T-helper 1 cell treated with Interleukin-12 subunit alpha and Interleukin-12 subunit beta and Interleukin-4 antibody, amounts not matched to agents 30 ng/mL and 1 ng/mL, for 36 hours (primary cell): ENCODE results near the gene LIPK. TPM values are rescaled to one million over a fixed set of nuclear protein-coding genes. Genes with fewer than 3 reads are reported as not detected.
"Not testable (repeated sequence)": the region's sequence is repeated elsewhere in the genome, so short reads cannot be mapped to it uniquely, and the experiment has no call there.

ENCODE experiments used
- intact Hi-C: fragments of 100-400 bp; cut with micrococcal nuclease; formaldehyde crosslinking; loops from one replicate; pipeline ENCODE4 v1.15.1; 2024
- total RNA-seq: library from RNA; stranded (reverse); gene quantifications from 2 replicates; pipeline ENCODE4 v1.2.3, GENCODE V29; 2022

The LIPK gene
- total RNA-seq, 1 donor from 2014 or later = not detected

DNA sequence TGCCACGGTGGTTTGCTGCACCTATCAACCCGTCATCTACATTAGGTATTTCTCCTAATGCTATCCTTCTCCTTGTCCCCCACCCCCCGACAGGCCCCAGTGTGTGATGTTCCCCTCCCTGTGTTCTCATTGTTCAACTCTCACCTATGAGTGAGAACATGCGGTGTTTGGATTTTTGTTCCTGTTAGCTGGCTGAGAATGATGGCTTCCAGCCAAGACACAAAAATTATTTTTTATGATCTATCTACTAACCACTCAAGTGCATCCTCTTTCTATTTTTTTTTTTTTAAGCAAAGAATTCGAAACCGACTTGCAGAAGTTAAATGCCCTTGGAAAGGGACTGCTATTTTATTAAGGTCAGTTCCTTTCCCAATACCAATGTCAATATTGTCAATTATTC is 3.3 kb downstream of the LIPK start:
- intact Hi-C loops = loop anchor here (5.0 kb wide), 1 partner anchor 73 kb away; no protein-coding TSS in a partner anchor

GRCh38 chr10:88715517-88715916 is 9.5 kb downstream of the LIPK start:
- intact Hi-C loops = no loop called here

DNA sequence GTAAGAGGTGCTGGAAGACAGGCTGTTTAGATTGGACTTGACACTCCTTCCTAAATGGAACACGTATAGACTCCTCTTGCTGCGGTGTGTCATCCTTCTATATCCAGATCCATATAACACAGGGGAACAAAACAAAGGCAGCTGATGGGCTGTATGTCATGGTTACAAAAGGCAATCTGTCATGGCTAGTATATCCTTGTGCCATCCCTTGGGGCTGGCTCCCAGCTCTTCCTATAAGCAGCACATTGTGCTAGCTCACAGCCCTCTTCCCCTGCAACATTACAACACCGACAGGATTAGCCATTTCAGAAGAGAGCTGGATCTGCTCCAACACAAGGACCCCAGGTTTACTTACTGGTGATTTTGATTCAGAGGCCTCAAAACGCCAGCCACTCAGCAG is 15.3 kb downstream of the LIPK start:
- intact Hi-C loops = no loop called here

- intact Hi-C loops = no loop called here
Measured at GRCh38 chr10:88725798-88726197, 19.7 kb downstream of the LIPK start.

DNA sequence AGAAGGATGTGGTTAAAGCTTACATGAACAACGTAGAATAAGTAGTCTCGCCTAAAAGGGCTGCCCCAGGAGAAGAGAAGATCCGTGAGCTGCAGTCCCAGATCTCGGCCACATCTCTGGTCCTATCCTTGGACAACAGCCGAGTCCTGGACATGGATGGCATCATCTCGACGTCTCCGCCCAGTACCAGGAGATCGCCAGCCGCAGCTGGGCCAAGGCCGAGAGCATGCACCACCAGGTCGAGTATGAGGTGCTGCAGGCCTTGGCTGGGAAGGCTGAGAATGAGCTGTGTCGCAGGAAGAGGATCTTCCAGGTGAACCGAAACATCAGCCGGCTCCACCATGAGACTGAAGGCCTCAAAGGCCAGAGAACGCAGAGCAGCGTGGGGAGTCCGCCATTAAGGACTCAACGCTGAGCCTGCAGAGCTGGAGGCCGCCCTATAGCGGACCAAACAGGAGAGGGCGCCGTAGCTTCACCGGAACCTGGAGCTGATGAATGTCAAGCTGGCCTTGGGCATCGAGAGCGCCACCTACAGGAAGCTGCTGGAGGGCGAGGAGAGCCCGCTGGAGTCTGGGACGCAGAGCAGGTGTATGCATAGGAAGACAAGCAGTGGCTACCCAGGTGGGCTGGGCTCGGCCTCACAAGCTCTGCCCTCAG is 22.2 kb downstream of the LIPK start:
- intact Hi-C loops = no loop called here

DNA sequence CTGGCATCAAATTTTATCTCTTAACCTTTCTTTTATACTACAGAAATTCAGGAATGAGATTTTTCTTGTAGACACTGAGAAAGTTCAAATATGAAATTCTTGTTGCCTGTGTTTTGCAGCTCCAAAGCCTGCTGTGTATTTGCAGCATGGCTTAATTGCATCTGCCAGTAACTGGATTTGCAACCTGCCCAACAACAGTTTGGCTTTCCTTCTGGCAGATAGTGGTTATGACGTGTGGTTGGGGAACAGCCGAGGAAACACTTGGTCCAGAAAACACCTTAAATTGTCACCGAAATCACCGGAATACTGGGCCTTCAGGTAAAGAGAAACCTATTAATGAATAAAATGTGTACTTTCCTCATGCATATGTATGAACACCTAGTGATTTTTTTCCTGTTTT is 24.8 kb downstream of the LIPK start:
- intact Hi-C loops = no loop called here

GRCh38 chr10:88731296-88731695 is 25.2 kb downstream of the LIPK start:
- intact Hi-C loops = no loop called here

- intact Hi-C loops = no loop called here
Measured at GRCh38 chr10:88733215-88733614, 27.2 kb downstream of the LIPK start.

DNA sequence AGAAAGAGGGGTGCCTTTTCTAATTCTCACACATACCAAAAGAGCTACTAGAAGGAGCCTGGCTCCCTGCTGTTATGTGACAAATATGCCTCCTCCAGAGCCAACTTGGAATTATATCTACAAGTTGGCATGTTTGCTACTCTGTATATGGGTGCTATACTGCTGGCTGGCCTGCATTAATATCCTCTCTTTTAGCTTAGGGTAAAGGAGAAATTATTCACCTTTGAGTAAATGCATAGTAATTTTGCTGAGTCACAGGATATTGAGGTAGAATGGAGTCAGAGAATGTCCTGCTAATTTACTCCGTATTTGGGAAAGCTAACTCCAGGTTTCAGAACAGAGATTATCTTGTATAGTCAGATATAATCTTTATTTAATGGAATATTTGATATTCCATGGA is 29.6 kb downstream of the LIPK start:
- intact Hi-C loops = no loop called here

DNA sequence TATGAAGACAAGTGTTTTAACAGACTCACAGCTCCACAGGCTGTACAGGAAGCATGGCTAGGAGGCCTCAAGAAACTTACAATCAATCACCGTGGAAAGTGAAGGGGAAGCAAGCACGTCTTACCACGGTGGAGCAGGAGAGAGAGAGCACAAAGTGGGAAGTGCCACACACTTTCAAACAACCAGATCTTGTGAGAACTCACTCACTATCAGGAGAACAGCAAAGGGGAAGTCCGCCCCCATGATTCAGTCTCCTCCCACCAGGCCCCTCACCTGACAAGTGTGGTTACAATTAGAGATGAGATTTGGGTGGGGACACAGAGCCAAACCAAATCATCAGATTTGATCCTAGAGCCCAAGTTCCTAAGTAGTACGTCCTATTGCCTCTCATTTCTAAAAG is 35.9 kb downstream of the LIPK start:
- intact Hi-C loops = not testable (repeated sequence)

GRCh38 chr10:88742448-88742847 is 36.4 kb downstream of the LIPK start:
- intact Hi-C loops = no loop called here

DNA sequence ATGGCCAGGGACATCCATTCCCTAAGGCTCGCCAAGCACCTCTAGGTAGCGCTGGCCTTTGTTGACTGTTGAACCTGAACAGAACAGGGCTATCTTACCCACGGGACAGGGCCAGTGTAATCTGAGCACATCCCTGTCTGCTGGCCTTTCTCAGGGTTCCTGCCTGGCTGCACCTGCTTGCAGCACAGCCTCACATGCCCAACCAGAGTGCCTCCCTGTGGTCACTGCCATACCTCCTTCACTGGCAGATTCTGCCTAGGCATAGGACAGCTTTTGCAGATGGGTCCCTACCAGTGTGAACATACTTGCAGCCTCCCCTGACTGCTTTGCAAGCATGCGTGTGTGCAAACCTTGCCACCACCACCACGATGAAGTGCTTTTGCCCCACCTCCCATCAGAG is 38.0 kb downstream of the LIPK start:
- intact Hi-C loops = no loop called here

DNA sequence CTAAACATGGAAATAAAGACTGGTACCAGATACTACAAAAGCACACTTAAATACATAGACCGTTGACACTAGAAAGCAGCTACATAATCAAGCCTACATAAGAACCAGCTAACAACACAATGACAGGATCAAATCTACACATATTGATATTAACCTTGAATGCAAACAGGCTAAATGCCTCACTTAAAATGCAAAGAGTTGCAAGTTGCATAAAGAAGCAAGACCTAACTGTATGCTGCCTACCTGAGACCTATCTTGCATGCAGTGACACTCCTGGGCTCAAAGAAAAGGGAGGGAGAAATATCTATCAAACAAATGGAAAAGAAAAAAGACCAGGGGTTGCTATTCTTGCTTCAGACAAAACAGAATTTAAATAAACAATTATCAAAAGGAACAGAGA is 39.6 kb downstream of the LIPK start:
- intact Hi-C loops = no loop called here

- intact Hi-C loops = no loop called here
Measured at GRCh38 chr10:88754287-88754686, 48.2 kb downstream of the LIPK start.

DNA sequence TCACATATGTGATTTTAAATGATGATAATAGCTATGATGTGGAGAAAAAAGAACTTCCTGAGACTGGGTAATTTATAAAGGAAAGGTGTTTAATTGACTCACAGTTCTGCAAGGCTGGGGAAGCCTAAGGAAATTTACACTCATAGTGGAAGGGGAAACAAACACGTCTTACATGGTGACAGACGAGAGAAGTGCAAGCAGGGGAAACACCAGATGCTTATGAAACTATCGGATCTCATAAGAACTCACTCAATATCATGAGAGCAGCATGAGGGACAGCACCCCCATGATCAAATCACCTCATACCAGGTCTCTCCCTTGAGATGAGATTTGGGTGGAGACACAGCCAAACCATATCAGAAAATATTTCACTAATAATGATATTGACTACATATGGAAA is 49.7 kb downstream of the LIPK start:
- intact Hi-C loops = no loop called here

- intact Hi-C loops = no loop called here
Measured at GRCh38 chr10:88756660-88757059, 50.6 kb downstream of the LIPK start.

DNA sequence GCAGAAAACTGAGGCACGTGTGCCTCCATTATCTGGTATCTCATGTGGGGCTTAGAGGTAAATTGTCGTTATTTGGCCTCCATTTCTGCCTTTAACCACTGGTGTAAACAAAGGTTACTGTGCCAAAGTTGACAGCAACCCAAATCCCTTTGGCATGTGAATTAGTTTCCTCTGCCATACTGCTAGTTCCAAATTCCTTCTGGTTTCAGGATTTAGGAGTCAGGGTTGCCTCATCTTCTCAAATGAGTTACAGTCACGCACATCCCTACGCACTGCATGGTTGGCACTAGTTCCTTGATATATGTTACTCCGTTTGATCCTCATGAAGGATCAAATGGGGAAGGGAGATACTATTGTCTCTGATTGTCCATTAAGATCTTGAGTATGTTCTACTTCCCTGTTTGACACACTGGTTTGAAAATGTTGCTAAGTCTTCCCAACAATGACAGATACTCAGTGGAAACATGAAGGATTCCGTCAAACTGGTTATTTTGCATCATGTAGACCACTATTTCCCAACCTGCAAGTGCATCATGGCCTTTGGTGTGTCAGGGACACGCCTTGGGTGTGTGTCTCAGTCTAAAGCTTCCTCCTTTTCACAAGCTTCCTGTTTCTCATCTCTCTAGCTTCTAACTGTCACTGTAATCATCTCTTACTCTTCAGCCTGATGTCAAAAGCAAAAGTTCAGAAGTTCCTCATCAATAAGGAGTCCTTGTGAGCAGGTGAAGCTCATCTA is 53.5 kb downstream of the LIPK start, which contains the start of gene LIPN:
TSS of gene LIPN (plus strand) at position 655 of the 736 bp plus-strand sequence. CDS start 1,386 bp downstream, outside the sequence.
- intact Hi-C loops = no loop called here

- intact Hi-C loops = no loop called here
Measured at GRCh38 chr10:88762906-88763305, 56.9 kb downstream of the LIPK start.

- intact Hi-C loops = no loop called here
Measured at GRCh38 chr10:88763441-88763840, 57.4 kb downstream of the LIPK start.

- intact Hi-C loops = no loop called here
Measured at GRCh38 chr10:88764110-88764509, 58.1 kb downstream of the LIPK start.

DNA sequence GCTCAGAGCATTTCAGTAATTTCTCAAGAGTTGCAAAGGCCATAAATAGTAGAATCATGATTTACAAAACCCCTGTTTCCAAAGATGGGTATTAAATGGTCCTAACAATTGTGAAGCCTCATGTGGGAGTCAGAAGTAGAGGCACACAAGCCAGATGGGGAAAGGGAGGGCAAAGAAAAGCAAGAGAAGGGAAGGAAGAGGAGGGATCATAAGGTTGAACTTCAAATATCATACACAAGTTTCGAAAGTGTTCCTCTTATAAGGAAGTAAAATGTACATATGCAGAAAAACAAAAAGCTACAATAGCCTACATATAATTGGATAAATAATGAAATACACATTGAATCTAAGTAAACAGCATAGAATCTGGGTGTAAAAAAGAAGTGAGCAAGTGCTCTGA is 59.8 kb downstream of the LIPK start:
- intact Hi-C loops = no loop called here

- intact Hi-C loops = no loop called here
Measured at GRCh38 chr10:88769384-88769783, 63.3 kb downstream of the LIPK start.

GRCh38 chr10:88781206-88781605 is 75.2 kb downstream of the LIPK start:
- intact Hi-C loops = loop anchor here (5.0 kb wide), 1 partner anchor 74 kb away; the partner anchor contains the start of gene LIPK
